CD4-positive, alpha-beta T cell treated with Interleukin-6 at 100 ng/mL for 8 hours (primary cell): ENCODE data around the gene USP53.
"Not testable (repeated sequence)": the region's sequence is repeated elsewhere in the genome, so short reads cannot be mapped to it uniquely, and the experiment has no call there.

Experiments used
- DNase-seq: peaks from one replicate; pipeline ENCODE4 v3.0.0-alpha.2; 2020; ENCODE audit warnings: mixed read lengths, low spot score

Gene USP53

GRCh38 chr4:119229908-119230687 lies 17.6 kb downstream of the USP53 start:
- no peak for DNase-seq

DNA sequence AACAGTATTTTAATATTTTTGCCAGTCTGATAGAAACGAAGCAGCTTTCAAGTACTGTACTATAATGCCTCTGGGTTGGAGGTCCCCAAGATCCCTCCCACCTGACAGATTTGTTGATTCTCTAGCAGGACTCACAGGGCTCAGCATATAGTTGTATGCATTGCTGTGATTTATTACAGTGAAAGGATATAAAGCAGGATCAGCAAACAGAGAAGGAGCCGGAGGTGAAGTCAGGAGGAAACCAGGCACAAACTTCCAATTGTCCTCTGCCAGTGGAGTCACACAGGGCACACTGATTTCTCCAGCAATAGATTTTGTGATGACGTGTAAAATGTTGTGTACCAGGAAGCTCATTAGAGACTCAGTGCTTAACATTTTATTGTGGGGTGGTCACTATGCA lies 19.0 kb downstream of the USP53 start:
- DNase-seq = no peak

- DNase-seq = no peak
Observed at GRCh38 chr4:119232286-119232685, 19.8 kb downstream of the USP53 start.

- DNase-seq = no peak
Observed at GRCh38 chr4:119233191-119233590, 20.7 kb downstream of the USP53 start.

DNA sequence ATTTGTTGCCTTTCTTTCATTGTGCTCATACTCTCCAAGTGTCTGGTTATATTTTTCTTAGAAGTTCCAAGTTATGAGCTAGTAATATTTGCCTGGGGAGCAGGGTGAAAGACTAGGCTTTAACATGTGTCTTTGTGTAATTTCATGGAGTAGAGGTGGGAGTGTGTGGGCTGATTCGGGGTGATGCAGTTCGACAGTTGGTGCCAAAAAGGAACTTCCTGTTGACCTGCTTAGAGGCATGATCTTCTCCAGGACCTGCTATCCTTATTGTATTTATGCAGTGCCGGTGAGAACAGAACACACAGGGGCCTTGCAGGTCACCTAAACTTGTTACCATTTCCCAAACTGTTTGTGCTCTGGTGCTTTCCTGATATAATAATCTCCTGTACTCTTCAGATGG lies 21.2 kb downstream of the USP53 start:
- DNase-seq = no peak

DNA sequence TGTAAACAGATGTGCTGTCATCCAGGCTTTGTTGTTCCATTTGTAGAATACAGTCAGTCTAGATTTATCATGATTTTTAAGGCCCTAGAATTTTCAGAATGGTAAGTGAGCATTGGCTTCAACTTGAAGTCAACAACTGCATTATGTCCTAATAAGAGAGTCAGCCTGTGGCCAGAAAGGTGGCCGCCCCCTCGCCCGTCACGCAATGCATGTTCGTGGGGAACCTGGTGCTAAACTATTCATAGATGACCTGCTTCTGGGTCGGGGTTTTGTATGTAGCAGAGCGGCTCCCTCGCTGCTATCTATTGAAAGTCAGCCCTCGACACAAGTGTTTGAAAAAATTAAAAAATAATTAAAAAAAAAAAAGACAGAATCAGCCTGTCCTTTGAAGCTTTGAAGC lies 24.7 kb downstream of the USP53 start:
- no peak for DNase-seq

- DNase-seq = no peak
Observed at GRCh38 chr4:119237642-119238041, 25.1 kb downstream of the USP53 start.

DNA sequence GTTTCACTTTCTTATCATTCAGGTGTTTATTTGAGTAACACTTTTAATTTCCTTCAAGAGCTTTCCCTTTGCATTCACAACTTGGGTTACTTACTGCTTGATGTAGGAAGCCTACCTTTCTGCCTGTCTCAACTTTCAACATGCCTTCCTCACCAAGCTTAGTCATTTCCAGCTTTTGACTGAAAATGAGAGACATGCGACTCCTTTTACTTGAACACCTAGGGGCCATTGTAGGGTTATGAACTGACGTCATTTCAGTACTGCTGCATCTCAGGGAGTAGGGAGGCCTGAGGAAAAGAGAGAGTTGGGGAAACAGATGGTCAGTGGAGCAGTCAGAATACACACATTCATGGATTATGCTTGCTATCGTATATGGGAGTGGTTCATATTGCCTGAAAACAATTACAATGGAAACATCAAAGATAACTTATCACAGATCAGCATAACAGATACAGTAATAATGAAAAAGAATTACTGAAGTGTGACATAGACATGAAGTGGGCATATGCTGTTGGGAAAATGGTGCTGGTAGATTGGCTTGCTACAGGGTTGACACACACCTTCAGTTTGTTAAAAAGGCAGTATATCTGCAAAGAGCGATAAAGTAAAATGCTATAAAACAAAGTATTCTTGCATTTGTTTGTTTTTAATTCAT lies 25.7 kb downstream of the USP53 start:
- DNase-seq = no peak

DNA sequence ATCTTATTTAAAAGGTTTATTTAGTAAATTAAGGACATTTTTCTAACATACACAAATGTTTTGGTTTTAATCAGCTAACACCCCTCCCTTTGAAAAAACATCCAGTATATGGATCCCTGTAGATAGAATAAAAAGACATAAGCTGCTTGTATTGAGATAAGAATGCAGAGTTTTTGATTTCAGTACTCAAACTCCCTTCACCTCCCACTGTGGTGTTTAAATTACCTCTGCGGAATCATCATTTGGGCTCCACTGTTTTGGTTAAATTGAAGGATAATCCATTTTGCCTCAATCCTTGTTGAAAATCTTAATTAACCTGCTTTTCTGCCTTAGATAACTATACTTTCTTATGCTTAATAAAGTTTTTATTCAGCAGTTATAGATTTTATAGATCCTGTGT lies 27.6 kb downstream of the USP53 start:
- DNase-seq = no peak

DNA sequence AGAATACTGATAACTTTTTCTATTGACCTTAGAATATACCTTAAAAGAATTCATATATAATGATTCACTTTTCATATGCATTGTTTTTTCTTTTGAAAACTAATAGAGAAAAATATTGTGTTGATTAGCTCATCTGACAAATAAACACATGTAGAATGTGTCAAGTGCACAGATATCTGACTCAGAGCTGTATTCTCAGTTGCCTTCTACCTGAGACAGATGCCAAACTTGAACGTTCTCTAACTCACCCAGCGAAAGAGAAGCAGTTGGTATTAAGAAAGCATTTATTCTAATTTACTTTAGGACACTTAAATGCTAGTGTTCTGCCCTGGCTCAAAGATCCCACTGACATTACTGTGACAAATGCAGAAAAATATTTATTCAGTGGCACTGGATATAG lies 28.1 kb downstream of the USP53 start:
- DNase-seq = no peak

DNA sequence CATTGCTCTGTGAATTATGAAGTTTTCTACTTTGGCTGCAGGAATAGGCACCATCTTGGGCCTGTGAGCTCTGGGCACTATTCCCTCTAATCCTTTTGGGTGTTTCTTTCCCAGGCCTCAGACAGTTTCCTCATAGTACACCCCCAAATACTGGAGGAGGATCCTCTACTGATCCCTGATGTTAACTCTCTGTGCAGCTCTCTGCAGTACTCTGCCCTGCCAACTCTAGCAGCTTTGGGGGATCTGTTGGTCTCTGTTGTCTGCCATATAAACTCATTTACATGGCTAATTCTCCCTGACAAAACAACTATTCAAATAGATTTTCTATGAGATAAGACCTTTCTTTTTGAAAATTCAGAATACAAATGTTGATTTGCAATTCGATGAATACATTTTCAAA lies 29.9 kb downstream of the USP53 start:
- DNase-seq = no peak

DNA sequence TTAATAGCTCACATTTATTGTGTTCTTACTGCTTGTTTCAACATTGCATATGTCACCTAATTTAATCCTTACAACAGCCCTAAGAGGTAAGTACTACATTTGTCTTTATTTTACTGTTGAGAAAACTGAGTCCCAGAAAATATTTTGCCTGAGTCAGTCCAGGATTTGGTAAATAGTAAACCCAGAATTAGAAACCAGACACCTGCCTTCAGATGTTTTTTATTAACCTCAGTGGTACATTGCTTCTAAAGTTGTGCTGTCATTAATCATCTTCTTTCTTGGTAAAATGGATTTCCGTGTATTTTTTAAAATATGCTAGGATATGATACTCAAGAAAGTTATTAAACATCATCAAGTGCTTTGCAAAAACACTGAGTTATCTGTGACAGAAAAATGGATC lies 31.4 kb downstream of the USP53 start:
- no peak for DNase-seq

DNA sequence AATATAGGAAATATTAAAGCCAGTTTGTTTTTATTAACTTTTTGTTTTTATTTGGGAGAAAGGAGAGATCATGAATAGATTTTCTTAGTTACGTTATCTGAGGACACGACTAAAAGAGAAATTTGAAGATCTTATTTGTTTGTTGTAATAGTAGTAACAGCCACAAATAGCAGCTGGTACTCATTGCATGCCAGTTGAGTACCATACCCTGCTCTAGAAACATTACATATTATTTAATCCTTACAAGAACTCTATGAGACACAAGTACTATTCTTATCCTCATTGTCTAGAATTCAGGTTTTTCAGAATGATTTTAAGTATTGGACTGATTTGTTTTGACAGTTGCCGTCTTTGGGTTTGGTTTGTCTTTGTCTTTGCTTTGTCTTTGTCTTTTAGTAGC lies 31.8 kb downstream of the USP53 start:
- no peak for DNase-seq

DNA sequence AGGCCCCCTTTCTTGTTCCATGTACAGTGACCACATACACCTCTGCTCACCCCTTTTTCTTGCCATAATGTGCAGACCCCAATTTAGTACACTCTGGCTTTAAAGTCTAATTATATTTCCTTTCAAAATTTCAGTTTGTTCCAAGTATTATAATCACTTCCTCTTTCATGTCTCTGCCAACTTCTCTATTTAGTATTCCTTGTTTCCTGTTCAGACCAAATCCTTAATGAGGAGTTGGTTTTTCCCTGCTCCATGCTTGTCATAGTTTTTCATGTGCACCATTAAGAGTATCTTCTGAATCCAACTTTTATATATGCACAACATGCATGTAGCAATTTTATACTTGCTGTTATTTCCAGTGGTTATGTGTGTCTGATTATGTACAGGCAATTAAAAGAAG lies 32.3 kb downstream of the USP53 start:
- DNase-seq = no peak

GRCh38 chr4:119246177-119246733 lies 33.7 kb downstream of the USP53 start:
- no peak for DNase-seq

DNA sequence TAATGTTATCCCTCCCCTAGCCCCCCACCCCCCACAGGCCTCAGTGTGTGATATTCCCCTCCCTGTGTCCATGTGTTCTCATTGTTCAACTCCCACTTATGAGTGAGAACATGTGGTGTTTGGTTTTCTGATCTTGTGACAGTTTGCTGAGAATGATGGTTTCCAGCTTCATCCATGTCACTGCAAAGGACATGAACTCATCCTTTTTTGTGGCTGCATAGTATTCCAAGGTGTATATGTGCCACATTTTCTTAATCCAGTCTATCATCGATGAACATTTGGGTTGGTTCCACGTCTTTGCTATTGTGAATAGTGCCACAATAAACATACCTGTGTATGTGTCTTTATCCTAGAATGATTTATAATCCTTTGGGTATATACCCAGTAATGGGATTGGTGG lies 38.5 kb downstream of the USP53 start:
- not testable (repeated sequence) for DNase-seq

DNA sequence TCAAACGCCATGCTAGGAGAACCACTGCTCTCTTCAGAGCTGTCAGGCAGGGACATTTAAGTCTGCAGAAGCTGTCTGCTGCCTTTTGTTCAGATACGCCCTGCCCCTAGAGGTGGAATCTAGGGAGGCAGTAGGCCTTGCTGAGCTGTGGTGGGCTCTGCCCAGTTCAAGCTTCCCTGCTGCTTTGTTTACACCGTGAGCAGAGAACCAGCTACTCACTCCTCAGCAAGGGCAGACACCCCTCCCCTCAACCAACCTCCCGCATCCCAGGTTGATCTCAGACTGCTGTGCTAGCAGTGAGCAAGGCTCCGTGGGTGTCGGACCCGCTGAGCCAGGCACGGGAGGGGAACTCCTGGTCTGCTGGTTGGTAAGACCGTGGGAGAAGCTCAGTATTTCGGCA lies 42.7 kb downstream of the USP53 start:
- not testable (repeated sequence) for DNase-seq

DNA sequence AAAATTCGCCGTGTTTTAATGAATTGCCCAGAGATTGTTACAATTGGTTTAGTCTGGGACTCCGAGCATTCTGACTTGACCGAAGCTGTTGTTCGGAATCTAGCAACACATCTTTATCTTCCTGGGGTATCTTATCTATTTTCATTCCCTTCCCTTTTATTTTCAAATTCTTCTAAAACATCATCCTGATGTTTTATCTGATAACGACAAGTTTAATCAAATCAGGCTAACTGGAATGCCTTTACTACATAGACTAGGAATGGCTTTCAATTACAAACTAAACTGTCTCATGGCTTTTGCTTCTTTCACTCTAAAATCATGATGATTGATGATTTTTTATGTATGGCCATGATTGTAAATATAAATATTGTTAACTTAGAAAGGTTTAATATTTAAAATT lies 48.0 kb downstream of the USP53 start:
- DNase-seq = no peak

GRCh38 chr4:119261986-119262385 lies 49.5 kb downstream of the USP53 start:
- DNase-seq = no peak

DNA sequence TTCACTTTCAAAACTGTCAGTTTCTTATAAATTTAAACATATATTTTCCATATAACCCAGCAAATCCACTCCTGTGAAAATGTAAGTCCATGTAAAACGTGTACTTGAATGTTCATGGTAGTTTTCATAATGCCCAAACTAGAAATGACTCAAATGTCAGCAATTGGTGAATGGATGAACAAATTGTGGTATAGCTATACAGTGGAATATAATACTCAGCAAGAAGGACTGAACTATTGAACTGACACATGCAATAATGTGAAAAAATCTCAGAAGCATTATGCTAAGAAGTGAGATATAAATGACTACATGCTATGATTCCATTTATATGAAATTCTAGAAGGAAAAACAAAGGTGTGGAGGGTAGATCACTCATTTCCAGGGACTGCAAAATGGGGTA lies 52.2 kb downstream of the USP53 start:
- no peak for DNase-seq

DNA sequence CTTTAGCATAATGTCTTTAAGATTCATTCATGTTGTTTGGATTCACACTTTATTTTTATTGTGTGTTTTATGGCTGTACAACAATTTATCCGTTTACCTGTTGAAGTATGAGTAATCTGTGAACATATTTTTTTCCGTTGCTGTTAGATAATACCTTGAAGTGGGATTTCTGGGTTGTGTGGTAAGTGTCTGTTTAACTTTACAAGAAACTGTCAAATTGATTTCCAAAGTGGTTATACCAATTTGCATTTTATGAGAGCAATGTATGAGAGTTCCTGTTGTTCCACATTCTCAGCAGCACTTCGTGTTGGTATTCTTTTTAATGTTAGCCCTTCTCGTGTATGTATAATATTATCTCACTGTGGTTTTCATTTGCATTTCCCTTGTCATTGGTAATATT lies 53.6 kb downstream of the USP53 start:
- DNase-seq = no peak

GRCh38 chr4:119268466-119268865 lies 56.0 kb downstream of the USP53 start:
- no peak for DNase-seq

- no peak for DNase-seq
Observed at GRCh38 chr4:119271361-119272085, 59.0 kb downstream of the USP53 start.
